ENCODE results near the gene KRT27.
"Not testable (repeated sequence)": the region's sequence is repeated elsewhere in the genome, so short reads cannot be mapped to it uniquely, and the experiment has no call there.

KRT27 gene

DNA sequence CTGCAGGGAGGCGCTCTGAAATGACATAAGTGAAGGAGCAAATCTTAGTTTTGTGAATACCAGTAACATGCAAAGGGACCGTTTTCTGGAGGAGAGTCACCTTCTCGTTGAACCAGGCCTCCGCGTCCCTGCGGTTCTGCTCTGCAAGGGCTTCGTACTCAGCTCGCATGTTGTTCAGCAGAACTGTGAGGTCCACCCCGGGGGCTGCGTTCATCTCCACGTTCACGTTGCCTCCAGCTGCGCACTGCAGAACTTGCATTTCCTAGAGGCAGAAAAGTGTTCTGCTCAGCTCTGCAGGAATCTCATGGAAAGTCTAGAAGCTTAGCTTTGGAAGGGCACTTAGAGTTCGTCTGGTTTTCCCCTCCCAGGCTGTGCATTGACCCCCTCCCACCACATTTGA is 31.3 kb downstream of the KRT27 start:
- DNase-seq = peak; percentile 21

DNA sequence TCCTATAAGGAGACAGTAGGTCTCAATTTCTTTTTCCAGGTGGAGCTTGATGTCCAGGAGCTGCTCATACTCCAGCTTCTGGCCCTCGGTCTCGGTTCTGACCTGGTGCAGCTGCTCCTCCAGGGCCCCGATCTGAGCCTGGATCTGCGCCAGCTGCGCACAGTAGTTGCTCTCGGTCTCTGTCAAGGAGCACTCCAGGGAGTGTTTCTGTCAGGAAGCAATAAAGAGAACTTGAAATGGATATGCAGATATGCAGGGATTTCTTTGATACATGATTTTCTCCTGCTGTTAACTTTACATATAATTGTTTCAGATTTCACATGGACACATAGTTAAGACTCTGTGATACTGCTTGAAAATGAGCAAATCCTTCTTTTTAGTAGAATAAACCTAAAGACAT is 32.0 kb downstream of the KRT27 start:
- no peak for DNase-seq

DNA sequence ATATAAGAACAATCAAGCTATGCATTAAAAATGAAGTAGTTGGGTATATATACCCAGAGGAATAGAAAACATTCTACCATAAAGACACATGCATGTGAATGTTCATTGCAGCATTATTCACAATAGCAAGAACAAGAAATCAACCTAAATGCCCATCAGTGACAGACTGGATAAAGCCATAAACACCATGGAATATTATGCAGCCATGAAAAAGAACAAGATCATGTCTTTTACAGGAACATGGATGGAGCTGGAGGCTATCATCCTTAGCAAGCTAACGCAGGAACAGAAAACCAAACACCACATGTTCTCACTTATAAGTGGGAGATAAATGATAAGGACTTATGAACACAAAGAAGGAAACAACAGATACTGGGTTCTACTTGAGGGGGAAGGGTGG is 33.7 kb downstream of the KRT27 start:
- DNase-seq = not testable (repeated sequence)

DNA sequence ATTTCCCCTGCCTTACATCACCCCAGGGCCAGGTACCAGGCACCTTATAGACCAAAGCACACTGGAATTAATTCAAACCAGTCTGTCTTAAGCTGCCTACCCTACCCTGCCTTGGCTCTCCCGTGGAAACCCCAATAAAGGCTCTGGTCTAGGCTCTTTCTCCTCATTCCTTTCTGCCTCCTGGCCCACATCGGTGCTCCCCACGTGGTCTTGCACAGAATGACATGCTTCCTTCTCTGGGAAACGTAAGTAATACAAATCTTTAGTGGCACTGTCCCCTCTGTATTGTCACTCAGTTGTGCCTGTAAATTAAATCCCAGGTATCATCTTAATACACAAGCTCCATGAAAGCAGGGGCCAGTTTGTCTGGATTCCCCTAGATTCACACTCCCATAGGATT is 43.8 kb downstream of the KRT27 start:
- no peak for DNase-seq

DNA sequence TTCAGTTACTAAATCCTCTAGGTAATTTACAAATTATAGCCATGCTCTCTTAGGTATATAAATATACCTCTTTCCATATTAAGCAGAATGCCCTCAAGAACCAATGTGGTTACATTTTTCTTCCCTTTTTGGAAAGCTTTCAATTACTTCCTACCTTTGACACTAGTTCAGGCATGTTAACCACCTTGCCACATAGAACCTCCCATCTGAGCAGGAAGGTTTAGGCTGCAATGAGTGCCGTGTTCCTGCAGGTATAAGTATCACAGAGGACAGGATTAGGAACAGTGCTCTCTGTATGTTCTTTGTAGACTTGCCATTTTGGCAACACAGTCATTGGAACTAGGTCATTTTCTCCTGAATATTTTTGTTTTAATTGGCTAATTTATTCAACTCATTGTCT is 47.3 kb downstream of the KRT27 start:
- DNase-seq = no peak

DNA sequence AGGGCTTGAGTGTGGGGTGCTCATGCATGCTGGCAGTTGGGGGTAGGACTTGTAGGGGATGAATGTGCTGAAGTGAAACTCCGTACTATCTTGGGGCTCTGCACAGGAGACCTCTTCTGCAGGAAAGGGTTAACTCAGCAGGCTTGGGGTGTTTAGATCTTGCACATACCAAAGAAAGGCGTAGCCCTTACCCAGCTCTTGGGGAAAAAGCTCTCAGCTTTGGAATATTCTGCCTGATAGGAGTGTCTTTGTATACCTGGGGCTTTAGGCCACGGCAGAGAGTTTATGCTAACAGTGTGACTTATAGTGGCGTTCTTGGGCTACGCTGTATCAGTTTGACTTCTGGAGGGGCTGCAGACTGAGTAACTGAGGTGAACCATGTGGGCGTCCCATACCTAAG is 48.3 kb downstream of the KRT27 start:
- no peak for DNase-seq

DNA sequence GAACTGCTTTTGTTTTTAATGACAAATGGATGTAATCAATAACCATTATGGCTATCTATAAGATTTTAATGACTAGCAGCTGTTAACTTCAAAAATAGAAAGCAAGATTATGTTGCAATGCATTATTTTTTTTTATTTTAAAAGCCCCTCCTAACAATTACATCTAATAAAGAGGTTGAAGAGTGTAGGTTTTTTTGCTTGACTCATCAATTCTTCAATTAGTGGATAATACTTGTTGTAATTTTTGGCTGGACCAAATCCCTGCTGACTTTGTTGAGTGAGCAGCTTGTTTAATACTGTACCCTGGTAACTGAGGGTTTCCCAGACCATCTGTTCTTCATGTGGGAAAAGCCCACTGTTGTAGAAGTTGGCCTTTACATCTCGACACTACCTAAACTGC is 51.4 kb downstream of the KRT27 start:
- DNase-seq = no peak

DNA sequence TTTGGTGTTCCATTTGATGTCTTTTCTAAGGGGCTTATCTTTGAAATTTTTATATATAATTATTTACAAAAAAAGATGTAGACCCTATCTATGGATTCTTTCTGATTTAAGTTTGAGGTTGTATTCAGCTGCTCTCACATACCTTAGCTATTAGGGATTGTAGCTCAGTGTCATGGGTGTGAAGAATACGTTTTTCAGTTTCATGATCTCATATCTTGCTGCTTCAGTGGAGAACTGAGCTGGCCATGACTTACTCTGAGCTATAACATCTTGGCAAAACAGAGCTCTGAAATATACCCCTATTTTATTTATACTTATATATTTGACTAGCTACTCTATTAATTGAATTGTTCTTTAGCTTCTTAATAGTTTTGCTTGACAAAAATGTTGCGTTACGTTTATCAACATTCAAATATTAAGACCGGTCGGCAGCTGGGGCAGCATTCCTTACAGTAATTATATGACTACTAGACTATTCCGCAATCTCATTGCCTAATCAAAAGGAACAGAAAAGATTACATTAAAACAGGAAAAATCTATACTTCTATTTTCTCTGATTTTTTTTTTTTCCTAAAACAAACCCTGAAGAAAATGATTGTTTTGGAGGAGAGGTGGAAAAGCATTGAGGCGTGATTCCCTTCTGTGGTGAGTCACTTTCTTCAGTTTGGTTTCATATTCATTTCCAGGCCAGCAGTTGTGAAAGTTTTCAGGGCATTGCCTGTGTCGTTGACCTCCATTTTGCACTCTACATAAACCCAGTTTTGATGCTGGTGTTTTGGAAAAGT is 54.7 kb downstream of the KRT27 start:
- no peak for DNase-seq

DNA sequence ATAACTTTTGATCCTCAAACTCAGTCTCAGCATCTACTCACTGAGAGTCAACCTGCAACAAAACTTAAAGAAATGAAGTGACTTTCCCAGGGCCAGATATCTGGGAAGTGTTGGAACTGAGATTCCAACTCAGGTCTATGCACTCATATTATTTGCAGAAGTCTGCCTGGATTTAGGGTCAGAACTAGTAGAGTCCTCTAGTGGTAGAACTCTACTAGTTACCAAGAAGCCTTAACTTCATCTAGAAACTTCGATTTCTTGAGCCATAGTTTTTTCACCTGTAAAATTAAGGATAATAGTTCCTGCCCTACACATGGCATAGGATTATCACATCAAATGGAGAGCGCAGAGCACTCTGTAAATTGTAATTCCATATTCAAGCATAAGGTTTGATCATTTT is 55.4 kb downstream of the KRT27 start:
- DNase-seq = no peak
